NCI-H1694 treated with DMSO at 0.1 percent for 48 hours (cell line): Measurements from ENCODE around the gene APOL4.
"Not testable (repeated sequence)": the region's sequence is repeated elsewhere in the genome, so short reads cannot be mapped to it uniquely, and the experiment has no call there.

Experiments used
- DNase-seq: peaks from one replicate; lab custom pipeline; 2025; lab: John Stamatoyannopoulos, UW

APOL4 gene

DNA sequence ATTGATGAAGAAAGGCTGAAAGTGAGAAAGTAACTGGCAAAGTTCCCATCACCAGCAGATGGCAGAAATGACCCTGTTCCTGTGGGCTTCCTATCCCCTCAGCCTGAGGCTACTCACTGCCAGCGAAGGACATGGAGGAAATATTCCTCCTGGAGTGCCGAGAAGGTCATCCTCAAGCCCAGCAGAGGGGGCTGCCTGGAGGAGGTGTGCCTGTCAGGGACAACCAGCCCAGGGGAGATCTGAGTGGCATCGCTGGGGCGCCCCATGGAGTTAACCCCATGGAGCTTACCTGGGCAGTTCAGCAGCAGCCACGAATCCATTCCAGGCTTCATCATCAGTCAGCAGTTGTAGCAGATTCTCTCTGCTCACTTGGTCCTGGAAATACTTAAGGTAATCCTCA lies 29.4 kb upstream of the APOL4 start:
- DNase-seq = not testable (repeated sequence)

DNA sequence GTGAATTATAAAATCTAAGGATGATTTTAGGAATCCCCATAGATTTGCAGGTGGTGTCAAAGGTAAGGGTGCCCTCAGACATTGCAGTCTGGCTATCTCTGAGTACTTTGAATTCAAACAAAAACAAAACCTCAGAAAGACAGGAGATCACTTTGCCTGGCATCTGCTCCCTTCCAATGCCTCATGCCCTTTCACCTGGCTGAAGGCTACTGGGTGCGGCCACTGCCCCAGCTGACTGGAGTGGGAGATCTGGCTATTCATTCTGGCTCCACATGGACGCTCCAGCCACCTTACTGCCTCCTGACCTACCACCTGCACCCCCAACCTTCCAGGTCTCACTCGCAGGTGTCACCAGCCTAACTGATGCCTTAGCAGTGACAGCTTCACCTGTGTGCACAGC lies 28.0 kb upstream of the APOL4 start:
- not testable (repeated sequence) for DNase-seq

DNA sequence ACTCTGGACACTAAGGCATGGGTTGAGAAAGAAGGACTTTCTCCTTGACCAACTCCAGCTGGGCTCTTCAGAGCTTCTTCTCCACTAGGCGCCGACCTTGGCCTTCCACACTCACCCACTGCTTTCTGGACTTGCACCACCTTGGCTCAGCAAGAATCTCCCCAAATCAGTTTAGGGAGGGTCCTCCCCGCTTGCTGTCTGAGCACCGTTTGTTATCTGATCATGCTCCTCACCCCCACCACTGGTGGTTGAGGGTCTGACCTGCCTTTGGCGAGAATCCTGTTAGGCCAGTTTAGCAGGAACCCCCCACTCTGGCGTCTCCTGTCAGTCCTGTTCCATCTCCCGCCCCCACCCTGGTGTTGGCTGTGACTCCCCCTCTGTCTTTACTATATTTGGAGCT lies 27.3 kb upstream of the APOL4 start:
- no peak for DNase-seq

DNA sequence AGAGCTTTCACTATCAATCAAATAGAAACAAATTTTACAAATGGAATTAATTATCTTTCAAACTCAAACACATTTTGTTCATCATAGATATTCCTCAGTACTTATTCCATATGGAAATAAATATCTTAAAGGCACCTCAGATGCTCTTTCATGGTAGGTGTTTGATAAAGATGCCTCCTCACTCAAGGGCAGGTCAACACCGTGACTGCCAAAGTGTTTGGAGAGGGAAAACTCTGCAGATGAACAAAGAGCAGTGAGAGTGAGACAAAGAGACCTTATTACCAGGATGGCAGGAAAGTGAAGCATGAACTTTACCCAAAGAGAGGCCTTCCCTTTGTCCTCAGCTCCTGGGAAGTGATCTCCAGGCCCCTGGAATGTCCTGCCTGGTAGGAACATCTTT lies 26.8 kb upstream of the APOL4 start:
- not testable (repeated sequence) for DNase-seq

DNA sequence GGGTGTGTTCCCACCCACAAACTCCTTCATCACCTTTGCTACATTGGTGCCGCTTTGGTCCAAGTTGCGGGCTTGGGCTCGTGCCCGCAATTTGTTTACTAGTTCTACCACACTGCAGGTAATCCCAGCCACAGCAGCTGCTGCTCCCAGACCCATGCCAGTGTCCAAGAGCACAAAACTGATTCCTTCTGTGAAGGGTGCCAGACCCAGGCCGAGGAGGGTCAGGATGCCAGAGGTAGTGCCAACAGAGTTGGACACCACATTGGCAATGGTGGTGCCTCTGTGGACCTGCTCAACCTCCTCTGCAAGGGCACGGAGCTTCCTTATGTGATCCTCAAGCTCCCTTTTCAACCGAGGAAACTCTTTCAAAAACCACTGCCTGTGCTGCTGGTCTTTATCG lies 26.2 kb upstream of the APOL4 start:
- DNase-seq = no peak

DNA sequence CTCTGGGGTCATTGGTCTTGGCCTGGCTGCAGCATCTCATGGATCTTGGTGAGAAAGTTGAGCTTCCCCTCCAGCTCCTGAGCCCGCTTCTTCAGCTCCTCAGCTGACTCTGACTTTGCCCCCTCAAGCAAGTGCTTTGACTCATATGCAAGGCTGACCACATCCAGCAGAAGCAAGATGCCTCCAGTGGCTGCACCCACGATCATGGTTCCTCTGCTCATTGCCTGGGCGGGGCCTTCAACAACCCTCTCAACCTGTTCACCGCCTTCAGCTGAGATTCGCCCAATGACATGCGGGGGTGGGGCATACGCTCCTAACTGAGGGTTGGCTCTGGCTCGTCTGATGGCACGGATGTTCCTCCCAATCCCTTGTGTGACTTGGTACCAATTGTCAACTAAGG lies 25.8 kb upstream of the APOL4 start:
- DNase-seq = no peak

DNA sequence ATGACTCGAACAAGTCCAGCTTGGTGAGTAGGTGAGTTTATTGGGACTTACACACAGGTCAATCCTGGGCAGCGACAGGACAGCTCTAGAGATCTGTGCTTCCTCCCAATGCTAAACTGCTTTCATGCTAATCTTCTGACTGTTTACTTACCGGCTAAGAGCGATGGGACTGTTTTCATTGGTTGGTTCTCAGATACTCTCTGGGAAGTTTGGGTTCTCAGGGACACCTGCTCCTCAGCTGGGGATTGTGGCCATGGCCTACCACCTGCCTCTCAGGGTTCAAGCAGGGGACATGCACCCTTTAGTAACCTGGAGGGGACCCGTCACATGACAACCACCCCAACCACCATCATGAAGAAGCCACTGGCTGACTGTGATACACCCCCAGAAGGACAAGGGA lies 24.6 kb upstream of the APOL4 start:
- DNase-seq = no peak

DNA sequence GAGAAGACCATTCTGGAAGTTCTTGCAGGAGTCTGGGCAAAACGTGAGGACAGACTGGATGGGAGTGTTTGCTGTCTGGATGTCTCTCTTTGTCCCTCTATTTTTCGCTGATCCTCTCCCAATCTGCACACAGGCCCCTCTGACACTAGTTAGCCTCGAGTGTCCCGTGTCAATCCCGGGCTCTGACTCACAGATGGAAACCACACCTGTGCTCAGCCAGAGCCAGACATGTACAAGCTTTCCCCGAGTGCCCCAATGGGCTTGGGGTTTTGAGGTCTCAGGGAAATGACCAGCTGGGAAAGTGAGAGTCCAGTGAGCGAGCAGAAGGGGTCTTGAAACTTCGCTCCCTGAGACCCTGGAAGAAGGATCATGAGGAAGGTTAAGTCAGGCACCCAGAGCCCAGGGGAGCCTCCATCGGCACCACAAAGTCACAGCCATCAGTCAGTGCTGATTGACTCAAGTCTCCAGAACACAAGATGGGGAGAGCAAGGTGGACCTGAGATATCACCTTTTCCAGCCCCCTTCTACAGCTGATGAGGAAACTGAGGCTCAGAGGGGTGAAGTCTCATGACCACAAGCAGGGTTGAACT lies 23.8 kb upstream of the APOL4 start:
- no peak for DNase-seq

DNA sequence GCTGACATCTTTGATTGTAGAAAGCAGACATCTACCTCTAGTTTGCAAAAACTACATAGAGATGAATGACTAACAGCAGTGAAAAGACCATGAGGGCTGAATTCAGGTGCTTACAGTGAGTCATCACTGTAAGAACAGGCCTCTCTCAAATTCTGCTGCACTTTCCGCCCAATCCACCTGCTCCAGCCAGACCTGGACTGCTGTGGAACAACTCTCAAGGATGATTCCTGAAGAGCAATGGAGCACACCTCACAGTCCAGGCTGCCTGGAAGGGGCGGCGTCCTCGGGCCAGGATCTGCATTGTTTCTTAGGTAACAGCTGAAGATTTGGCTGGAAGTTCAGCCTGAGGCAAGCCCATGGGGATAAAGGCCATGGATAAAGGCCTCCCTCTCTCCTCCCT lies 22.6 kb upstream of the APOL4 start:
- DNase-seq = no peak

DNA sequence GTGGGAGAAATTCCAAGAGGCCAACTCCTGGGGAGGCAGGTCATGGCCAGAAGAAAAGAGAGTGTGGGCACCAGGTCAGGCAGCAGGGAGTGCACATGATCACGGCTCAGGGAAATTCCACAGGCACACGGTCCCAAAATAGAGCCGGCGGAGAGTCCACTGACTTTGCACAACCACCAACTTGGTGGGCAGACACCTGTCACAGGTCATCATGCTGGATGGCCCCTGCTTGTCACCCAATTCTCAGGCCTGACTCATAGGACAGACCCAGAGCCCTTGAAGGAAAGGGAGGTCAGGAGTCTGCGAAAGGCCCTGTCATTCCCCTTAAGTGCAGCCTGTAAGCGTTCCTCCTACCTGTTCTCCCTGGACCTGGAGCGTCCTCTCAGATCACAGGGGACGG lies 21.9 kb upstream of the APOL4 start:
- DNase-seq = no peak

DNA sequence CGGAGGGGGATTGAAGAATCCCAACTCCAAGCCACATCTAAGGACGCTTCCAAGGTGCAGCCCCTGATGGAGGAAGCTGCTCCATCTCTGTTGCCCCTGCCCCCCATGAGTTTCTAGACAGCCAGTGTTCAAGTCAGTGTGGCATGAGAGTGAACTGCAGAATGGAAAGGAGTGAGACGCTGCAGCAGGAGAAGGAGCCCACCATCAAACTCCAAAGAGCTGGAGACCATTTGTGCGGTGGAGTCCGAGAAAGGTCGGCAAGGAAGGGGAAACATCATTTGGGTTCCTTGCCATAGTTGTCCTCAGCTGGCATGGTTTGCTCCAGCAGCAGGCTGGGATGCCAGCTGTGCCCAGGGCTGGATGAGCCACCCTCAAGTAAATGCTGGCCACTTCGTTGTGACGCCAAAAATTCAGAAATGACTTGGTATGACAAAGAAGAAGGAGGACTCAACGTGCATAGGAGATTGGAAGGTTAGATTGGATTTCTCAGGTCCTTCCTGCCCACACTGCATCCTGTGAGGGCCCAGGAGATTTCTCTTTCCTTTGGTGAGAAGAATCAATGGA lies 21.4 kb upstream of the APOL4 start:
- no peak for DNase-seq

DNA sequence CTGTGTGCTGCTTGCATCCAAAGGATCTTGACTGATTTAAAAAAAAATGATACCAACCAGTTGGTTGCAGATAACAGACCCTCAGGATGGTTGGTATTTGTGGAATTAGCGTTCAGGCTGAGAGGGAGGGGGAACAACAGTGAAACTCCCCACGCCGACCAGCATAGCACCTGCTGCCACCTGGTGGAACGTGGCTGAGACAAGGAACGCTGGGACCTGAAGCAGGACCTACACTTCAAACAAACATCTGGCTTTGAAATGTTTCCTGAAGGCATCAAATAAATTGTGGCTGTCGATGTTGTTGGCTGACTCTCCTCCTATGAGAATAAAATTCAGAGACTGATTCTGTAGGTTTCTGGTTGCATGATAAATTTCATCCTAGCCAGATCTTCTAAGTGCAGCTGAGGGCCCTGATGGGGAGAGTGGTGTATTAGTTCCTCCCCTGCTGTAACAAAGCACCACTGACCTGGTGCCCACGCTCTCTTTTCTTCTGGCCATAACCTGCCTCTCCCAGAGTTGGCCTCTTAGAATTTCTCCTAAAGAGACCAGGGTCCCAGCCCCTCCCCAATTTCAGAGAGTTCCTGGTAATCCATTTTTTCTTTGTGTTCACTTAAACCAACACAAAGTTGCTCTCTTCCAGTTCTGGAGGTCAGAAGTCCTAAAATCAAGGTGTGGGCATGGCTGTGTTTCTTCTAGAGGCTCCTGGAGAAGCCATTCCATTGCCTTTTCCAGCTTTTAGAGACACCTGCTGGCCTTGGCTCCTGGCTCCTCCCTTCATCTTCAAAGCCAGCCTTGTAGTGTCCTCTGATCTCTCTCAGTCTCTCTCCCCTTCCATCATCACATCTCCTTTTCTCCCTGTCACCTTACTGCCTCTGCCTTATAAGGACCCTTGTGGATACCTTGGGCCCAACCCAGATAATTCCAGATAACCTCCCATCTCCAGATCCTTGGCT lies 20.5 kb upstream of the APOL4 start:
- DNase-seq = peak; percentile 12

DNA sequence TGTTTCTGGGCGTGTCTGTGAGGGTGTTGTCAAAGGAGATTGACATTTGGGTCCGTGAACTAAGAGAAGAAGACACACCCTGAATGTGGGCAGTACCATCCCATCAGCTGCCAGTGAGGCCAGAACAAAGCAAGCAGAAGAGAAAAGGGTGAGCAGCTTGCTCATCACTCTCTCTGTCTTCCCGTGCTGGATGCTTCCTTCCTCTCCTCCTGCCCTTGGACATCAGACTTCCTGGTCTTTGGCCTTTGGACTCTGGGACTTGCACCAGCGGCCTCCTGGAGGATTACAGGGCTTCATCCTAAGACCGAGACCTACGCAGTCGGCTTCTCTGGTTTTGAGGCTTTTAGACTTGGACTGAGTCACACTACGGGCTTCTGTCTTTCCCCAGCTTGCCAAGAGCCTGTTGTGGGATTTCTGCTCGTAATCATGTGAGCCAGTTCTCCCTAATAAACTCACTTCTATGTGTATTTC lies 18.9 kb upstream of the APOL4 start:
- DNase-seq = peak; percentile 30

DNA sequence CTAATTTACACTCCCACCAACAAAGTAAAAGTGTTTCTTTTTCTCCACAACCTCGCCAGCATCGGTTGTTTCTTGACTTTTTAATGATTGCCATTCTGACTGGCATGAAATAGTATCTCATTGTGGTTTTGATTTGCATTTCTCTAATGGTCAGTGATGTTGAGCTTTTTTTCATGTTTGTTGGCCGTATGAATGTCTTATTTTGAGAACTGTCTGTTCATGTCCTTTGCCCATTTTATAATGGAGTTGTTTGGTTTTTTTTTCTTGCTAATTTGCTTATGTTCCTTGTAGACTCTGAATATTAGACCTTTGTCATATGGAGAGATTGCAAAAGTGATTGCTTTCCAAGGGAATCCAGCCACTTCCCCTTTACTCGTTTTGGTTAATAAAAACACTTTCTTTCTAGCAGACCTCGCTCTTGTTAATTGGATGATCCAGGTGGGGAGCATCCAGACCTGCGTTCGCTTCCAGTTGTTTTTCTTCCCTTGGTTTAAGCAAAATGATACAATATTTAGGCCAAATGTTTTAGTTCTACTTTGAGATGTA lies 17.1 kb upstream of the APOL4 start:
- DNase-seq = no peak

DNA sequence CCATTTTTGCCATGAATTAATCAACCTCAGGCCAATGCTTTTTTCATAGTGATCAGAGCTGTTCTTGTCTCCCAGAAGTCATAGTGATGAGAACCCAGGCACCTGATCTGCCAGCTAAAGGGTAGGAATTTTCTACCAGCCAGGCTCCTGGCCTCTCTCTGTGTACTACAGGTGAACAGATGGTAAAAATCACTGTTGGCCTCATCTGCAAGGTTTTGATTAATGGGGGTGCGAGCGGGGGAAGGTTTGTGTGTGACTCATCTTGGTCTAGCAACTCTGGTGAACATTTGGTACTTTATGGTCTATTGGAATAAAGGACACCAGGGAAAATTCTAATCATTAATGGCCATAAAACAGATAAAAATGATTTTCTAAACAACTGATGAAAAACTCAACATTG lies 14.4 kb upstream of the APOL4 start:
- peak; percentile 14 for DNase-seq

DNA sequence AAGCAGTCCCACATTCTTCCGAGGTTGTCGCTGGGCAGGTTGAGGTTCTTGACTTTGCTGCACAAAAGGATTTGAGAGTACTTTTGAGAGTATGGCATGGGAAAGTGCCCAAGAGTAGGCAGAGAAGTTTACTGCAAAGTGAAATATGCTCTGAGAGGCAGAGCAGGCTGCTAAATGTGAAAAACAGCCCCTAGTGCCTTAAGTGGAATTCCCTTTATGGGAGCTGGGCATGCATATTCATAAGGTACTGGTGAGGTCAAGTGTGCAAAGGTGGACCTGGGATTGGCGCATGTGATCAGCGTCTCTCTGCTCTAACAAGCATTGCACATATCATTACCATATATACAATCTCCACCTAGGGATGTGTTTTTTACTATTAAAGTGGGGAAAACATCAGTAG lies 12.0 kb upstream of the APOL4 start:
- no peak for DNase-seq

DNA sequence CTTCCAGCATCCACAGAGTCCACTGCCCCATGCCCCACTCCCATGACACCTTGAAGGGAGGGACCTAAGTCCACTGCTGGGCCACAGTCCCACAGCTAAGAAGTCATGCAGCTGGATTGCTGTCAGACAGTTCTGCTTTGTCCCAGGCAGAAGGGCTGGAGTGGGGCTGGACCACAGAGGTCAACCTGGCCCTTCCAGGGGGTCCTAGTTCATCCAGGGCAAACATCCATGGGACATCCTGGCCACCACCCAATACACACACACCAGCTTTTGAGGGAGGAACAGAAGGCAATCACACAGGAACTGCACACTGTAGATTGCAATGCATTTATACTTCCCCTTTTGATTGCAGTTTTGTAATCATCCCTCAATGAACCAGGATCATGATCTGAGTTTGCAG lies 11.3 kb upstream of the APOL4 start:
- no peak for DNase-seq

DNA sequence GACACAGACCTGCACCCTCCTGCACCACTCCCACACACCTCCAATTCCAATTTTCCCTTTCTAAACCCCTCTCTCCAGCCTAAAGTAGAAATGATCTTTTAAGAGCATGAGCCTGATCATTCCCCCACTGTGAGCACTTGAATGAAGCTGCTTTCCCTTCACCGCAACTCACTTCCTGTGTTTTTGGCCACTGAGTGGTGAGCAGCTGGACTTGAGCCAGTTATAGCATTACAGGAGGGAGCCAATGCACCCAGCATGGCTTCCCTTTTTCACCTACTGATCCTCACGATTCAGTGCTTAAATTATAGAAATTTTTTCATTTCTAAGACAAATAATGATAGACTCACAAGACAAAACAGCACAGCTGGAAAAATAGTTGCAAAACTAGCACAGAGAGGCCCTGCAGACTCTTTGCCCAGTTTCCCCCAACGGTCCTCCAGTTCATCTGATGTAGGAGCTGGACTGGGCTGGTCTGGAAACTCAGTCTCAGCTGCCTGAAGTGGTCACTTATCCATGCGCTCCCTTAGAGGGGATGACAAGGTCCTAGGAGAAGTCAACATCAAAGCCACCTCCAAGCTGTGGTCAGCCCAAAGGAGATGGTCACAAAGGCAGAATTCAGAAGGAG lies 9.7 kb upstream of the APOL4 start:
- no peak for DNase-seq

DNA sequence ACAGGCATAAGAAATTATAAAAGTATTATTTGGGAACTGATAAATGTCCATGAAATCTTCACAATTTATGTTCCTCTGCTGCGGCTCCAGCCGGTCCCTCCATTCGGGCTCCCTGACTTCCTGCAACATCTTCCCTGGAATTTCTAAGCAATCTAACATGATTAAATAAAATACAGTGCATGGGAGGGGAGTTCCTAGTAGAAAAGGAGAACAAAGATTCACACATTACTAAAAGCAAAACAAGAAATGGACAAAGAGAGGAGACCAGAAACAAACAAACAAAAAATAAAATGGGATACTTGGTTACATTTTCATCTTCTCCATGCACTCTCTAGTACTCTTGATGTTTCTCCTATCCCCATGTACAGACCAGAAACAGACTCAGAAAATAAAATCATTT lies 8.6 kb upstream of the APOL4 start:
- DNase-seq = no peak

DNA sequence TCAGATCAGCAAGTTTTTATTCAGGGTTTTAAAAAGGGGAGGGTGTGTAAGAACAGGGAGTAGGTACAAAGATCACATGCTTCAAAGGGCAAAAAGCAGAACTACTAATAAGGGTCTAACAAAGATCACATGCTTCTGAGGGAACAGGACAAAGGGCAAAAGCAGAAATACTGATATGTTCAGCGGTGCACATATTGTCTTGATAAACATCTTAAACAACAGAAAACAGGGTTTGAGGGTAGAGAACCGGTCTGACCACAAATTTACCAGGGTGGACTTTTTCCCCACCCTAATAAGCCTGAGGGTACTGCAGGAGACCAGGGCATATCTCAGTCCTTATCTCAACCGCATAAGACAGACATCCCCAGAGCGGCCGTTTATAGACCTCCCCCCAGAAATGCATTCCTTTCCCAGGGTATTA lies 7.9 kb upstream of the APOL4 start:
- not testable (repeated sequence) for DNase-seq

DNA sequence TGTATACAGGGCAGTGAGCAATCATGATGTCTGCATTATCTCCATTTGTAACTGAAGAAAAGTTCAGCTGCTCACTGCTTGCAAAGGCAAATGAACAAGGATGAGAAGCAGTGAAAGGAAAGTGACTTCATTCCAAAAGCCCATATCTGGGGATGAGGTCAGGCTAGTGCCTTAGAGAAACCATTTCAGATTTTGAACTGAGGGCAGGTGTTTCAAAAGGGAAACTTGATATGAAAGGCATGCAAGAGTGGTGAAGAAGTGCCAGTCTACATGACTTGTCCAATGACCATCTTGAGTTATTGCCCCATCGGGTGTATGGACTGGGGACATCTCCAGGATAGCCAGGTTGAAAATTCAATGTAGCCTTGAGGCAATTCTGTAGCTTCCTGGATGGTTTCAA lies 7.3 kb upstream of the APOL4 start:
- DNase-seq = no peak

DNA sequence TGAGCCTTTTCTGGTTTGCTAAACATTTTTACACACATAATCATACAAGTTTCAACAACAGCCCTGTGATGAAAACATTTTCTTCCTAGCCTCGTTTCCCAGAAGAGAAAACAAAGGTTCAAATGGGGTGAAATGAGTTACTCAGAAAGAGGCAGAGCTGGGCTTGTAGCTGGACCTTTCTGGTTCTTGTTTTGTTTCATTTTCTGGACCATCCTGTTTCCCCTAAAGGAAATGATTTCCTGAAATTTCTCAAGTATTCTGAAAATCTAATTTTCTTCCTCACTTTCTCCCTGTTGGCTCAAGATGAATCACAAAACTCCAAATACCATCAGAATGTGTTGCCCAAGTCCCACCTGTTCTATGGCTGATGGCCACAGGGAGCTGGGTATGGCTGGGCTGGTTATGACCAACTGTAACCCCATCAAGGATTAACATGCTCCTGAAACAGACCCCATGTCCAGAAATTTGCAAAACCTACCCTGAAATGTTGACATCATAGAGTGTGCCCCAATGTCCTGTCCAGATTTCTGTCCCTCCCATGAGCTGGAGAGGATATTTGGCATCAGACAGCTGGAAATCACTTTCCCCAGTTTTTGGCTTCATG lies 6.7 kb upstream of the APOL4 start:
- DNase-seq = no peak
